Liver (tissue), 3 donors: ENCODE measurements around the gene CTSF.

Experiments
- ATF3 ChIP-seq: IDR thresholded peaks from 2 replicates; pipeline ENCODE4 v1.6.1; 2016; ENCODE audit warnings: antibody characterized with exemption
- CTCF ChIP-seq: fragments of 150-350 bp; IDR thresholded peaks from 2 replicates; pipeline ENCODE4 v1.5.1; 2017; ENCODE audit warnings: improper control_type of control experiment, low read depth, low read length; ENCODE audit not compliant: missing input control
- YY1 ChIP-seq: IDR thresholded peaks from 2 replicates; pipeline ENCODE4 v1.6.1; 2016; ENCODE audit warnings: antibody characterized with exemption, mild to moderate bottlenecking
- ZBTB33 ChIP-seq: IDR thresholded peaks from 2 replicates; pipeline ENCODE4 v1.6.1; 2016; ENCODE audit warnings: antibody characterized with exemption
- donor health status: healthy.
- donor health status: healthy.

- TF ChIP-seq YY1, result no peak
- no peak for TF ChIP-seq CTCF
- no peak for TF ChIP-seq ATF3
- no peak for TF ChIP-seq ZBTB33
Observed at GRCh38 chr11:66593303-66593635, 24.9 kb upstream of the CTSF start.
